HCT116 (cell line): Measurements from ENCODE around the gene HTR7. TPM values are rescaled to one million over a fixed set of nuclear protein-coding genes. Genes with fewer than 3 reads are reported as not detected.

Source experiments
- ATAC-seq: fragments of 200-7000 bp; cut with Tn5 transposase; 2 replicates; pipeline ENCODE4 v1.9.1; 2020; ENCODE audit warnings: mild to moderate bottlenecking, moderate library complexity
- BruUV-seq: library from RNA; stranded (reverse); fragments of 400-500 nt; replicated peaks from 2 replicates; lab custom pipeline; 2021; lab: Mats Ljungman, UMichigan
- CTCF ChIA-PET: fragments of 300-600 bp; sonication (Branson Sonifier 250); formaldehyde crosslinking; loops from one replicate; lab custom pipeline; 2021; ENCODE audit warnings: antibody characterized with exemption; lab: Charles Lee
- POLR2A ChIA-PET: fragments of 300-600, 350-600 bp; sonication (Branson Sonifier 250); formaldehyde crosslinking; loops from one replicate; lab custom pipeline; 2021; ENCODE audit warnings: antibody characterized with exemption; lab: Charles Lee
- RAD21 ChIA-PET, 2 experiments: fragments of 300-600 bp; sonication (Branson Sonifier 250); formaldehyde crosslinking; loops; one replicate each; lab custom pipeline; 2023; ENCODE audit warnings: low total read pairs in 2 of 2; ENCODE audit not compliant: uncharacterized antibody in 2 of 2, unreplicated experiment in 2 of 2, low non-redundant PET in 1 of 2; lab: Charles Lee
- DNase-seq: peaks from one replicate; pipeline ENCODE4 v3.0.0-alpha.2; 2010; ENCODE audit warnings: low read depth, low spot score
- H2AFZ ChIP-seq: fragments of 200-600 bp; shearing (Covaris generic), sonication (generic); 2 replicates; pipeline ENCODE4 v1.6.1; 2017; ENCODE audit warnings: low read depth, mixed run types, mixed read lengths, antibody characterized with exemption, low read length; ENCODE audit not compliant: poor library complexity, severe bottlenecking
- H3K27ac ChIP-seq: 2 replicates; pipeline ENCODE4 v1.5.1; 2012; ENCODE audit warnings: low read depth, low read length
- H3K27me3 ChIP-seq: fragments of 200-600 bp; sonication (generic); 2 replicates; pipeline ENCODE4 v1.6.1; 2016; ENCODE audit warnings: mixed run types, low read length, mixed read lengths; ENCODE audit not compliant: insufficient read depth
- H3K36me3 ChIP-seq, 2 experiments: fragments of 200-500 bp in 1 of 2; fragments of 200-600 bp in 1 of 2; sonication (Bioruptor generic) in 1 of 2; sonication (generic) in 1 of 2; 2 replicates each; pipeline versions ENCODE4 v1.5.1 to v1.6.1; 2014 to 2016; ENCODE audit warnings: low read length in 2 of 2, inconsistent platforms in 1 of 2, mixed read lengths in 1 of 2, mixed run types in 1 of 2; ENCODE audit not compliant: insufficient read depth in 2 of 2, control insufficient read depth in 1 of 2
- H3K4me1 ChIP-seq, 2 experiments: fragments of 200-600 bp in 1 of 2; sonication (generic) in 1 of 2; 2 replicates each; pipeline versions ENCODE4 v1.5.1 to v1.6.1; 2012 to 2017; ENCODE audit warnings: low read length in 2 of 2, inconsistent platforms in 1 of 2, mild to moderate bottlenecking in 1 of 2, mixed read lengths in 1 of 2, mixed run types in 1 of 2, moderate library complexity in 1 of 2; ENCODE audit not compliant: insufficient read depth in 2 of 2, control insufficient read depth in 1 of 2
- H3K4me2 ChIP-seq: fragments of 200-600 bp; sonication (generic); 2 replicates; pipeline ENCODE4 v1.6.1; 2017; ENCODE audit warnings: mixed run types, low read length, mixed read lengths
- H3K4me3 ChIP-seq, 2 experiments: fragments of 200-600 bp in 1 of 2; sonication (generic) in 1 of 2; replicated peaks in 1 of 2; 2 replicates each; pipeline ENCODE4 v1.5.1; 2011 to 2016; ENCODE audit warnings: low read length in 2 of 2, control low read depth in 1 of 2, low read depth in 1 of 2, mild to moderate bottlenecking in 1 of 2, mixed read lengths in 1 of 2, mixed run types in 1 of 2
- H3K79me2 ChIP-seq: fragments of 200-600 bp; sonication (generic); 2 replicates; pipeline ENCODE4 v1.6.1; 2017; ENCODE audit warnings: mild to moderate bottlenecking, mixed run types, low read length, moderate library complexity, mixed read lengths; ENCODE audit not compliant: insufficient read depth
- H3K9ac ChIP-seq: fragments of 200-600 bp; sonication (generic); 2 replicates; pipeline ENCODE4 v1.6.1; 2016; ENCODE audit warnings: low read length, mixed read lengths
- H3K9me2 ChIP-seq: fragments of 200-600 bp; sonication (generic), shearing (Covaris generic); 2 replicates; pipeline ENCODE4 v1.6.1; 2017; ENCODE audit warnings: mixed run types, mild to moderate bottlenecking, moderate library complexity; ENCODE audit not compliant: insufficient read depth
- H3K9me3 ChIP-seq, 2 experiments: fragments of 200-500 bp in 1 of 2; fragments of 200-600 bp in 1 of 2; sonication (Bioruptor generic) in 1 of 2; sonication (generic) in 1 of 2; 2 replicates each; pipeline ENCODE4 v1.6.1; 2014 to 2017; ENCODE audit warnings: low read length in 2 of 2, mixed read lengths in 2 of 2, inconsistent platforms in 1 of 2, low read depth in 1 of 2, mild to moderate bottlenecking in 1 of 2, mixed run types in 1 of 2, moderate library complexity in 1 of 2; ENCODE audit not compliant: control insufficient read depth in 1 of 2, insufficient read depth in 1 of 2
- H4K20me1 ChIP-seq: fragments of 200-600 bp; sonication (generic), shearing (Covaris generic); 2 replicates; pipeline ENCODE4 v1.6.1; 2017; ENCODE audit warnings: mixed run types, mild to moderate bottlenecking, moderate library complexity; ENCODE audit not compliant: insufficient read depth
- CBX3 ChIP-seq: IDR thresholded peaks from 2 replicates; pipeline ENCODE4 v1.6.1; 2012; ENCODE audit warnings: low read depth
- CEBPB ChIP-seq: IDR thresholded peaks from 2 replicates; pipeline ENCODE4 v1.6.1; 2012; ENCODE audit warnings: low read depth
- EGR1 ChIP-seq: IDR thresholded peaks from 2 replicates; pipeline ENCODE4 v1.6.1; 2012; ENCODE audit warnings: low read depth
- EZH2phosphoT487 ChIP-seq: fragments of 200-600 bp; IDR thresholded peaks from 2 replicates; pipeline ENCODE4 v1.6.1; 2018; ENCODE audit warnings: antibody characterized with exemption, borderline replicate concordance
- FOSL1 ChIP-seq: IDR thresholded peaks from 2 replicates; pipeline ENCODE4 v1.6.1; 2012; ENCODE audit warnings: low read depth
- JUND ChIP-seq: IDR thresholded peaks from 2 replicates; pipeline ENCODE4 v1.6.1; 2012
- MAX ChIP-seq: IDR thresholded peaks from 2 replicates; pipeline ENCODE4 v1.6.1; 2012
- POLR2A ChIP-seq: IDR thresholded peaks from 2 replicates; pipeline ENCODE4 v1.7.0; 2011; ENCODE audit warnings: borderline replicate concordance; ENCODE audit not compliant: insufficient read depth, insufficient read length; ENCODE audit errors: extremely low read depth
- POLR2AphosphoS5 ChIP-seq: IDR thresholded peaks from 2 replicates; pipeline ENCODE4 v1.6.1; 2011; ENCODE audit warnings: mild to moderate bottlenecking, low read depth, low read length, moderate library complexity
- RAD21 ChIP-seq: IDR thresholded peaks from 2 replicates; pipeline ENCODE4 v1.6.1; 2012; ENCODE audit warnings: low read depth, mild to moderate bottlenecking
- REST ChIP-seq: IDR thresholded peaks from 2 replicates; pipeline ENCODE4 v1.6.1; 2012; ENCODE audit warnings: low read depth
- SP1 ChIP-seq: IDR thresholded peaks from 2 replicates; pipeline ENCODE4 v1.6.1; 2012; ENCODE audit warnings: low read depth
- SRF ChIP-seq: IDR thresholded peaks from 2 replicates; pipeline ENCODE4 v1.6.1; 2012; ENCODE audit warnings: low read depth
- TCF7L2 ChIP-seq: IDR thresholded peaks from 2 replicates; pipeline ENCODE4 v1.7.0; 2011; ENCODE audit warnings: borderline replicate concordance, inconsistent platforms; ENCODE audit not compliant: insufficient read depth, insufficient read length; ENCODE audit errors: extremely low read depth
- ZBTB33 ChIP-seq: IDR thresholded peaks from 2 replicates; pipeline ENCODE4 v1.6.1; 2011; ENCODE audit warnings: mild to moderate bottlenecking, low read length, moderate library complexity; ENCODE audit not compliant: insufficient replicate concordance; ENCODE audit errors: extremely low read depth
- ZFX ChIP-seq: fragments of 450-650 bp; IDR thresholded peaks from 2 replicates; pipeline ENCODE4 v1.6.1; 2017
- intact Hi-C: fragments of 100-400 bp; cut with micrococcal nuclease; formaldehyde crosslinking; loops from 2 replicates; pipeline ENCODE4 v1.10.0; 2022
- total RNA-seq: library from RNA; stranded (reverse); gene quantifications from one replicate; pipeline ENCODE4 v1.2.1, GENCODE V29; 2021; ENCODE audit not compliant: unreplicated experiment

The HTR7 gene
- total RNA-seq, 1 experiment from 2014 or later: 32.2 TPM

- no TSS peak for BruUV-seq
- no peak overlapping the region for H3K9ac ChIP-seq
- intact Hi-C loops: no loop called here
- no peaks in the 10 kb centered on the region for H3K9me2 ChIP-seq
- H3K27ac ChIP-seq: no peak overlapping the region
- ATAC-seq: no peak
- no peak overlapping the region for H3K4me3 ChIP-seq
- TF ChIP-seq CEBPB (no peak), EZH2phosphoT487 (no peak), EGR1 (no peak), SP1 (no peak), TCF7L2 (no peak), MAX (no peak), REST (no peak), CBX3 (no peak), ZBTB33 (no peak), SRF (no peak), JUND (no peak), ZFX (no peak), FOSL1 (no peak), RAD21 (no peak), POLR2A (no peak), POLR2AphosphoS5 (no peak)
- H2AFZ ChIP-seq: no peak overlapping the region
- no peaks in the 10 kb centered on the region for H3K4me1 ChIP-seq
- no peaks in the 10 kb centered on the region for H4K20me1 ChIP-seq
- H3K36me3 ChIP-seq: no peaks in the 10 kb centered on the region
- no peak for DNase-seq
- H3K79me2 ChIP-seq: peaks cover 60% of the 10 kb centered on the region
- ChIA-PET CTCF (interaction anchor here (0.5 to 2.3 kb wide), 2 partner anchors 17 to 493 kb away, joined by 3 to 7 read pairs; no protein-coding TSS in a partner anchor), RAD21 (no interaction called here), POLR2A (no interaction called here)
- no peaks in the 10 kb centered on the region for H3K9me3 ChIP-seq
- H3K4me2 ChIP-seq: no peak overlapping the region
- no peaks in the 10 kb centered on the region for H3K27me3 ChIP-seq
These were observed 52.6 kb downstream of the HTR7 start for GRCh38 chr10:90805206-90805605.
